Measurements from ENCODE around the gene CTPS1. TPM values are rescaled to one million over a fixed set of nuclear protein-coding genes. Genes with fewer than 3 reads are reported as not detected.

Gene CTPS1
- total RNA-seq, 1 donor = 19.2 TPM

DNA sequence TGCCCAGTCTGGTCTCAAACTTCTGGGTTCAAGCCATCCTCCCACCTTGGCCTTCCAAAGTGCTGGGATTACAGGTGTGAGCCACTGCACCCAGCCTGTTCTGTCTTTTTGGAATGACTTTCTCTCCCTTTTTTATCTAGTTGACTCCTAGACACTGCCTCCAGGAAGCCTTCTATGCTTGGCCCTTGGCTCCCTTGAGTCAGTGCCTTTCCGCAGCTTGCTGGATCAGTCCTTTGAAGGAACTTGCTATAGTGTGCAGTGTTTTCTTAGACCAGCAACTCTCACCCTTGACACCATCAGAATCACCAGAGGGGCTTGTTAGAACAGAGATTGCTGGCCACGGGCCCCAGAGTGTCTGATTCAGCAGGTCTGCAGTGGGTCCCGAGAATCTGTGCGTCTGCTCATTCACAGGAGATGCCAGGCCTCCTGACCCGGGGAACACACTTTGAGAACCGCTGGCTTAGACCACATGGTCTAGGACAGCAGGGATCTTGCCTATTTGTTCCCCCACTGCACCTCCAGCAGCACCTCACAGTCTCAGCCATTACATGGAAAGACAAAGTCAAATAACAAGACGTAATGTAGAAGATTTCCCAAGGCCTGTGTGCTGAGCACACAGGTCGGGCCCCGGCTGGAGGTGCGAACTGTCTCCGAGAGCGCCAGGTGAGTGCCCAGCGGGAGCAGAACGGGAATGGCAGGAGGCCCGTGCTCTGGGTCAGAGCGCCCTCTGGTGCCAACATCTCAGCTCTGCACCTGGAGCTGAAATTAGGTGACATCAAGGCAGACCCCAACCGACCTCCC lies 27.4 kb upstream of the CTPS1 start:
- Histone ChIP-seq H3K36me3 (ENCODE audit: insufficient read depth, low read length) (no peaks in the 10 kb centered on the region), H3K4me1 (ENCODE audit: insufficient read depth, low read length) (peaks cover 6% of the 10 kb centered on the region), H4K20me1 (ENCODE audit: insufficient read depth, low read length) (no peaks in the 10 kb centered on the region), H3K27me3 (ENCODE audit: insufficient read depth, low read length) (peaks cover 3% of the 10 kb centered on the region), H3K9me3 (ENCODE audit: low read depth, low read length) (no peaks in the 10 kb centered on the region), H3K4me2 (ENCODE audit: insufficient read depth, low read length) (peak overlapping the region; percentile 59), H3K27ac (ENCODE audit: low read depth, low read length) (no peak overlapping the region), H2AFZ (ENCODE audit: low read length) (peak overlapping the region; percentile 40), H3K4me3 (ENCODE audit: insufficient read depth, low read length) (no peak overlapping the region), H3K79me2 (ENCODE audit: insufficient read depth, low read length) (no peaks in the 10 kb centered on the region)
- TF ChIP-seq, protein P1, sequence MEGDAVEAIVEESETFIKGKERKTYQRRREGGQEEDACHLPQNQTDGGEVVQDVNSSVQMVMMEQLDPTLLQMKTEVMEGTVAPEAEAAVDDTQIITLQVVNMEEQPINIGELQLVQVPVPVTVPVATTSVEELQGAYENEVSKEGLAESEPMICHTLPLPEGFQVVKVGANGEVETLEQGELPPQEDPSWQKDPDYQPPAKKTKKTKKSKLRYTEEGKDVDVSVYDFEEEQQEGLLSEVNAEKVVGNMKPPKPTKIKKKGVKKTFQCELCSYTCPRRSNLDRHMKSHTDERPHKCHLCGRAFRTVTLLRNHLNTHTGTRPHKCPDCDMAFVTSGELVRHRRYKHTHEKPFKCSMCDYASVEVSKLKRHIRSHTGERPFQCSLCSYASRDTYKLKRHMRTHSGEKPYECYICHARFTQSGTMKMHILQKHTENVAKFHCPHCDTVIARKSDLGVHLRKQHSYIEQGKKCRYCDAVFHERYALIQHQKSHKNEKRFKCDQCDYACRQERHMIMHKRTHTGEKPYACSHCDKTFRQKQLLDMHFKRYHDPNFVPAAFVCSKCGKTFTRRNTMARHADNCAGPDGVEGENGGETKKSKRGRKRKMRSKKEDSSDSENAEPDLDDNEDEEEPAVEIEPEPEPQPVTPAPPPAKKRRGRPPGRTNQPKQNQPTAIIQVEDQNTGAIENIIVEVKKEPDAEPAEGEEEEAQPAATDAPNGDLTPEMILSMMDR (IDR thresholded peaks at IDR 0.05; ENCODE audit: extremely low read depth, low read depth, low read length) = peak; percentile 91
- DNase-seq (ENCODE audit: insufficient read length, low spot score, missing footprints) = peak; percentile 94

DNA sequence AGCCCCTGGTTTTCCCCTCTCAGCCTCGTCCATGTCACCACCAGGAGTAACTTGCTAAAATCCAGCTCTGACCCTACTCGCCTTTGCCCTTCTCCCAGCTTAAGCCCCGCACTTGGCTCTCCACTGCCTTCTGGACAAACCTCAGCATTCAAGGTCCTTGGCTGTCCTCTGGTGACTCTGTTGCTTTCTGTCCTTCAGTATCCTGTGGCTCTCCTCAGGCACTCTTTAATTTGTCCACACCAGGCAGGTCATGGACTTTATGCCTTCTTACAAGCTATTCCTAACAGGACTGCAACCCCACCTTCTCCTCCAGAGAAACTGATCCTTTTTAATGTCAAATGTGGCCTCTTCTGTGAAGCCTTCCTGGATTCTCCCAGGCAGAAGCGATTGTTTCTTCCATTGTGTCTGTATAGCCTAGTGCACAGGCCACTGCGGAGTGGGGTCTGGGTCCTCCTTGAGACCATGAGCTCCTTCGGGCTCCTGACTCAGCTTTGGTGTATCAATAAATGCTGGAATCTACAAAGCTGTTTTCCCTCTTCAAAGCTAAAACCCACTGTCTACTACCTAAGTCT lies 26.7 kb upstream of the CTPS1 start:
- Histone ChIP-seq H3K4me1 (ENCODE audit: insufficient read depth, low read length) (peaks cover 6% of the 10 kb centered on the region), H3K79me2 (ENCODE audit: insufficient read depth, low read length) (no peaks in the 10 kb centered on the region), H3K36me3 (ENCODE audit: insufficient read depth, low read length) (no peaks in the 10 kb centered on the region), H4K20me1 (ENCODE audit: insufficient read depth, low read length) (no peaks in the 10 kb centered on the region), H3K9me3 (ENCODE audit: low read depth, low read length) (no peaks in the 10 kb centered on the region), H3K27me3 (ENCODE audit: insufficient read depth, low read length) (peaks cover 3% of the 10 kb centered on the region), H3K4me2 (ENCODE audit: insufficient read depth, low read length) (peak overlapping the region; percentile 59), H2AFZ (ENCODE audit: low read length) (peak overlapping the region; percentile 40), H3K27ac (ENCODE audit: low read depth, low read length) (no peak overlapping the region), H3K4me3 (ENCODE audit: insufficient read depth, low read length) (no peak overlapping the region)
- DNase-seq (ENCODE audit: insufficient read length, low spot score, missing footprints) = no peak
- TF ChIP-seq, protein P1 (IDR thresholded peaks at IDR 0.05; ENCODE audit: extremely low read depth, low read depth, low read length) = peak; percentile 3

DNA sequence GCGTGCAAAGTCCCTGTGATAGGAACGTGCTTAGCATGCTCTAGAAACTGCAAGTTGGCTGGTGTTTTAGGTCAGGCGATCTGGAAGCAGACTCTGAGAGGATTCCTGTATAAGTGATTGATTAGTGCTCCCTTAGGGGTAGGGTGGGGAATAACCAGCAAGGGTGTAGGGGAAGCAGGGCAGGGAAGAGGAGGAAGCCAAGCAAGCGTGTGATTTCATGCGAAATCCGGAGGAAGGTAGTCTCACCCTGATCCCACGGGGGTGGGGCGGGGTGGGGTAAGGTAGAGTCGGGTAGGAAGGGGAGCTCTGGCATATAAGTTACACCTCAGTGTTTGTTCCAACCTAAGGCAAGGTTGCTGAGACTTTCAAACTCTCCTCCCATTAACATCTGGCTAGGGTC lies 24.9 kb upstream of the CTPS1 start:
- Histone ChIP-seq H3K4me1 (ENCODE audit: insufficient read depth, low read length) (no peaks in the 10 kb centered on the region), H2AFZ (ENCODE audit: low read length) (no peak overlapping the region), H3K4me3 (ENCODE audit: insufficient read depth, low read length) (no peak overlapping the region), H3K79me2 (ENCODE audit: insufficient read depth, low read length) (no peaks in the 10 kb centered on the region), H3K36me3 (ENCODE audit: insufficient read depth, low read length) (no peaks in the 10 kb centered on the region), H3K9me3 (ENCODE audit: low read depth, low read length) (no peaks in the 10 kb centered on the region), H4K20me1 (ENCODE audit: insufficient read depth, low read length) (no peaks in the 10 kb centered on the region), H3K27ac (ENCODE audit: low read depth, low read length) (no peak overlapping the region), H3K27me3 (ENCODE audit: insufficient read depth, low read length) (peaks cover 3% of the 10 kb centered on the region), H3K4me2 (ENCODE audit: insufficient read depth, low read length) (no peak overlapping the region)
- no peak for DNase-seq (ENCODE audit: insufficient read length, low spot score, missing footprints)
- TF ChIP-seq, protein P1 (IDR thresholded peaks at IDR 0.05; ENCODE audit: extremely low read depth, low read depth, low read length) = no peak

DNA sequence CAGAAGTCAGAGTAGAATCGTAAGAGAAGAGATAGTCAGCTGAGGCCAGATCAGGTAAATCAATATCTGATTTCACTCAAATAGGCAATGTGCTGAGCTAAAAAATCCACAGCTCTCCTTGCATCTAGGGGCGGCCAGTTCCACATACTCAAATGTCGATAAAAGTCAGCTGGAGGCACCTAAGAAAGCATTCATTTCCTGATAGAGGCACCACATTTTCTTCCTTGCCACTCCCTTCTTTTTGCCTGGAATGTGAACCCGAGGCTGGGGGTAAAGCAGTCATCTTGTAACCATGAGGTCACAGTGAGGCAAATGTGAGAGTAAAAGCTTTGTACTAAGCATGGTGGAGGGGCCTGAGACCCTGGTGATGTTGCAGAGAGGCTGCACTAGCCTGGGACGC lies 24.2 kb upstream of the CTPS1 start:
- TF ChIP-seq, protein P1 (IDR thresholded peaks at IDR 0.05; ENCODE audit: extremely low read depth, low read depth, low read length) = no peak
- Histone ChIP-seq H3K27me3 (ENCODE audit: insufficient read depth, low read length) (peaks cover 3% of the 10 kb centered on the region), H2AFZ (ENCODE audit: low read length) (peak overlapping the region; percentile 53), H3K4me2 (ENCODE audit: insufficient read depth, low read length) (no peak overlapping the region), H3K4me1 (ENCODE audit: insufficient read depth, low read length) (no peaks in the 10 kb centered on the region), H3K27ac (ENCODE audit: low read depth, low read length) (no peak overlapping the region), H3K4me3 (ENCODE audit: insufficient read depth, low read length) (no peak overlapping the region), H4K20me1 (ENCODE audit: insufficient read depth, low read length) (no peaks in the 10 kb centered on the region), H3K79me2 (ENCODE audit: insufficient read depth, low read length) (no peaks in the 10 kb centered on the region), H3K9me3 (ENCODE audit: low read depth, low read length) (no peaks in the 10 kb centered on the region), H3K36me3 (ENCODE audit: insufficient read depth, low read length) (no peaks in the 10 kb centered on the region)
- DNase-seq (ENCODE audit: insufficient read length, low spot score, missing footprints) = peak; percentile 65

All from osteoblast (primary cell).